GM21737 (cell line): ENCODE measurements around the gene HSPA12A.

Experiments
- ATAC-seq: cut with Tn5 transposase; IDR thresholded peaks from one replicate; pipeline ENCODE4 v1.9.1; 2021; ENCODE audit warnings: mild to moderate bottlenecking, moderate library complexity; ENCODE audit not compliant: unreplicated experiment

Gene HSPA12A

GRCh38 chr10:116633216-116633600, 109.2 kb downstream of the HSPA12A start:
- ATAC-seq, result no peak

DNA sequence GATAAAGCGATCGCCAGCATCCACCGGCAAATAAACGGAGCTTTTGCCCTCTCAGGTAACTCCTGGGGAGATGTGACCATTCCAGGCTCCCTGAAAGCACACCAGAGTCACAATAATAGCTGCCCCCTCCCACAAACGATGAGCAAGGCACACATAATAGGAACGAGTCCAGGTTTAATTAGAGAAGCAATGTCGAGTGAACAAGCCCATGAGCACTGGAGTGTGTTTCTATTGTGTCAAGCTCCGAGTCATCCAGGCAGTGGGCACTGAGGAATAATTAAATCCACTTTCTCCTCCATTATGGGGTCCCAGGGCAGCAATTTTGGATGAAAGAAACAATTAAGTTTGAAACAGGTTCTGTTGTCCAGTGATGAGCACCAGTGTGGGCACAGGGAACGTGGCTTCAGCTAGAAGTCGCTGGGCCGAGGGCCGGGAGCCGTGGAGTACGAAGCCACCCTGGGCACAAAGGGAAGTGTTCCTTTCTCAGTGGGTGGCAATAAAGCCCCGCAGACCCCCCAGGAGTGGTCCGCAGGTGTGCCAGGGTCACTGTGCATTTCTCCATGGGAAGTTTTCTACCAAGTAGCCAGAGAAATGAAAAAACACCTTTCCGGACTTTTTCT, 109.7 kb downstream of the HSPA12A start:
- no peak for ATAC-seq

DNA sequence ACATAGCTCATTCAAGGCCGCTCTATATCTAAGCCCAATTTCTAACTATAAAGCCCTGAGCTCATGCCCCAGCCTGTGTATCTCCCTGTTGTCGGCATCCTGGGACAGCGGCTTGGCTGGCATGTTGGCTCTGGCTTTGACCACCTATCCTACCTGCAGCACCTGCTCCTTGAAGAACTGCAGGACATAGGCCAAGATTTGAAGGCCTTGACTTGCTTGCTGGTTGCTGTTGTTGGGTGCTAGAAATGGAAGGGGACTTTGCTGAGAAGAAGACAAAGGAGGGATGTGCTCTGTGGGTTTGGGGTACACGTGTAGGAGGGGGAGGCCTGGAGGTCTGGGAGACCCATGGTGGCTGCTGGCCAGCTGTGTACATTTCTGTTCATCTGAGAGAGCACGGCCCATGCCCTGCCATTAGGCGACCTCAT, 110.5 kb downstream of the HSPA12A start:
- ATAC-seq, result no peak

GRCh38 chr10:116630020-116630419, 112.3 kb downstream of the HSPA12A start:
- no peak for ATAC-seq

DNA sequence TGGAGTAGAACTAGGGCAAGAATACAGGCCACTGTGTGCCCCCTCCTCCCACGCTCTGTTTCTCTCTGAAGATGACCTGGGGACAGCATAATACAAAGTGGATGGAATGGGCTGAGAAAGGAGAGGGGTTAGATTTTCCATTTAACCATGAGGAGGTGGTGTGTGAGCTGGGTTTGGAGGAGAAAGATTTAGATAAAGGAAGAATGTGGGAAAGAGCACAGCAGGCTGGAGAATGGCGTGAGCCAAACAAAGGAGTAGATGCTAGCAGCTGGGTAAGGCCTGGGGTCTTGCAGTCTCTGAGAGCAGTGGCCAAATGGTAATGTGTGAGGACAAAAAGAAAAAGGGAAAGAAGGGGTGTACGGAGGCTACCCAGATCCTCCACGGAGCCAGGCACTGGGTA, 113.0 kb downstream of the HSPA12A start:
- no peak for ATAC-seq

DNA sequence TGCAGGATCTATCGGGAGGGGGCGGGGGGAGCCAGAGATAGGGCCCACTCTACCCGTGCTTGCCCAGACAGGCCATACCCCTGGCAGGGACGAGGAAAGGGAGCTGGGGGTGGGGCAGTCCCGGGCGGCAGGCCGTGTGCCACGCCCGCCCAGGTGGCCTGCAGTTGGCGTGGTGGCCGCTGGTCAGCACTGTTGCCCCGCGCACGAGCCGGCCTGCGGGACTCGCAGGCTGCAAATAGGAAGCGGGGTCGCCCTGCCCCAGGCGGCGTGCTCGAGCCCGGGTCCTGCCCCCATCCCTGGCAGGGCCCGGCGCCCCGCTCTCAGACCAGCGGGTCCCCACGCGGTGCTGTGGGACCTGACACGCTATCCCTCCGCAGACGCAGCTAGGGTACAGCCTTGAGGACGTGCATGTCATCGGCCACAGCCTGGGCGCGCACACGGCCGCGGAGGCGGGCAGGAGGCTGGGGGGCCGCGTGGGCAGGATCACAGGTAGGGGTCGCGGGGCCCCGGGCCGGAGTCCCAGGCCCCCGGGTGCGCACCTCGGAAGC, 114.9 kb downstream of the HSPA12A start:
- no peak for ATAC-seq

- ATAC-seq, result no peak
These were observed 115.6 kb downstream of the HSPA12A start for GRCh38 chr10:116626815-116627214.

DNA sequence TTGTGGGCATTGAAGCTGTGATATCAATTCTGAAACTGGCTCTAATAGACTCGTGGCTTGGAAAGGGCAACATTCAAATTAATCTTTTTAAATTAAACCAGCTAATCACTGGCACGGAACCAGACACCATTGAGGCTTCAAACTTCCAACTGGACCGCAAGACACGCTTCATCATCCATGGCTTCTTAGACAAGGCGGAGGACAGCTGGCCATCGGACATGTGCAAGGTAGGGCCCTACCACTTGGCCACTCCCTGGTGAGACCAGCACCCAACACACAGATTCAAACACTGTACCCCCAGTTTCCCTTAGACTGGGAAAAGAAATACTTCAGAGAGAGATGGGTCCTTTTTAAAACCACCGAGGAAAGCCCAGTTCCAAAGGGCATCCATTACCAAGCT, 116.5 kb downstream of the HSPA12A start:
- no peak for ATAC-seq

DNA sequence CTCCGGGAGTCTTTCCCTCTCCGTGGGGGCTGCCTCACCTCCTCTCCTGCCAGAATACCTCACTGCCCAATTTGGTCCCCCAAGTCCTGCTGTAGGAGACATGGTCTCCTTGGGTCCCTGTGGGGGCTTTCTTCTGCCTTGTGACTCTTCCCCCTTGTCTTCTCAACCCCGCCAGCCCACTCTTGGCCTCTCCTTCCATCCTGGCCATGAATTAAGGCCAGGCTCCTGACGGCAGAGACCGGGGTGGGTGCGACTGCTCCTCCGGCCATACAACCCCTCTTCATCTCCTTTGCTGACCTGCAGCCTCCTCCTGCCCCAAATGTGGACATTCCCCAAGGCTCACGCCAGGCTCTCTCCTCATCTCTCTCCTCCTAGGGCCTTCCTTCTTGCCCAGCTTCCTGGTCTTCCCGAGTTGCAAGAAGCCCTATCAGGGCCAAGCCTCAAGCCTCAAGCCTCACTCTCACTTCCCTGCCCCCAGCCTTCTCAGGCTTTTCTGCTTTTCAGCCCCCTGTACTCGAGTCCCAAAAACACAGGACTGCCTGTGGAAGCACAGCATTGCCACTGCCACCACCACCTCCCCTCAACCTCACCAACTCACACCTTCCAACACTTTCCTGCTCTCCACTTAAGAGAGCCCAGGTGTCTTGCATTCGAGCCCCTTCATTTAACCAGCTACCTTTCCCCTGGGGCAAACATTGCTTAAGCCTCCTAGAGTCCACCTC, 120.3 kb downstream of the HSPA12A start:
- ATAC-seq, result no peak

DNA sequence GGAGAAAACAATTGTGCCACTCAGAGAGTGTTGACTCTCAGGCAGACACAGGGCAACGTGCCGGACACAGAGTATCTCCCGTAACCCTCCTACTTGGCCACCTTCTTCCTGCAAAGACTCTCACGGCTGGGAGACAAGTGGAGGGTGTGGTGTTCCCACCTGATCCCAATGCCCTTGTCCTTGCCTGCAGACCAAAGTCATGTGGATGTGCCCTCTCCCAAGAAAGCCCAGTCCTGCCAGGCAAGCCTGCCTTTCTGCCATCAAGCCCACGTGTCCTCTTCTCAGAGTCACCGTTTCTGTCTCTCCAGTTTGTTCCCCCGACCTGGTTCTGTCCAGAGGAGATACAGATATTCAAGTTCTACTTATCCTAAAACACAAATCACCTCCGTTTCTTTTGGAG, 120.9 kb downstream of the HSPA12A start:
- no peak for ATAC-seq
